GM19395 (cell line): ENCODE measurements around the gene GABBR2.

ENCODE experiments used
- ATAC-seq: cut with Tn5 transposase; IDR thresholded peaks from one replicate; pipeline ENCODE4 v1.9.1; 2021; ENCODE audit warnings: mild to moderate bottlenecking, moderate library complexity; ENCODE audit not compliant: unreplicated experiment

Gene GABBR2

DNA sequence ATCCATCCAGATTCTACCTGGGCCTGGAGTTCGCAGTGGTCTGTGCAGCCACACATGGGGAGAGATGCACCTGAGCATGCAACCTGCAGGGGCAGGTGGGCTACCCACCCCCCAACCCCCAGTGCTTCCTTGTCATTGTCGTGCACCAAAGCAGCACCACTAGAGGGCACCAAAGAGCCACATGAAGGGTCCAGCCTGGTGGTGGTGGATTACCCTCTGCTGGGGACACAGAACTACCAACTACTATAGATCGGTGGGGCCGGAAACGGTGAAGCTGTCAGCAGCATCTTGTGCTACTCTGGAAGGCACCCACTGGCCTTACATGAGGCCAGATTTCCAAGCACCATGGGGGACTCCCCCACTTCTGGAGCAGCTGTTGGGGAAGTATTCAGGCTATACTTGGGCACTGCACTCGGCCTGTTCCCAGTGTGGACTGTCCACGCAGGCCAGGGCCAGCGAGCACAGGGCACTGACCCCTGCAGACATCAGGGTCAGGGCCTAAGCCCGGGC lies 393.1 kb downstream of the GABBR2 start:
- peak; percentile 80 for ATAC-seq

DNA sequence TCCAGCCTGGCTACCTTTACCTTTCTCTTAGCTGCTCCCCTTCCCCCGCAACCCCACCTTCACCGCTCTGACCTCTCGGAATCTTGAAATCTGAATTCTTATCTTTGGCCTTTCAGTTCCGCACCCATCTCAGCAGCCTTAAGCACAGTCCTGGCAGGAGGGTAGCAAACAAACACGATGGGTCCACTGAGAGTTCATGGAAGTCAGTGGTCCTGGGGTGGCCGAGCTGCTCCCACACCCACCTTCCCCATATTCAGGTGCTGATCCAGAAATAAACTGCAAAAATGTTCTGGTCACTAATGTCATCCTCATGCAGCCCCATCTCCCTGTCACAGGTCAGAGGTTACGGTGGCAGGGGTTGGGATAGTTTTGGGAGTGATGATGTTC lies 393.7 kb downstream of the GABBR2 start:
- ATAC-seq: no peak

DNA sequence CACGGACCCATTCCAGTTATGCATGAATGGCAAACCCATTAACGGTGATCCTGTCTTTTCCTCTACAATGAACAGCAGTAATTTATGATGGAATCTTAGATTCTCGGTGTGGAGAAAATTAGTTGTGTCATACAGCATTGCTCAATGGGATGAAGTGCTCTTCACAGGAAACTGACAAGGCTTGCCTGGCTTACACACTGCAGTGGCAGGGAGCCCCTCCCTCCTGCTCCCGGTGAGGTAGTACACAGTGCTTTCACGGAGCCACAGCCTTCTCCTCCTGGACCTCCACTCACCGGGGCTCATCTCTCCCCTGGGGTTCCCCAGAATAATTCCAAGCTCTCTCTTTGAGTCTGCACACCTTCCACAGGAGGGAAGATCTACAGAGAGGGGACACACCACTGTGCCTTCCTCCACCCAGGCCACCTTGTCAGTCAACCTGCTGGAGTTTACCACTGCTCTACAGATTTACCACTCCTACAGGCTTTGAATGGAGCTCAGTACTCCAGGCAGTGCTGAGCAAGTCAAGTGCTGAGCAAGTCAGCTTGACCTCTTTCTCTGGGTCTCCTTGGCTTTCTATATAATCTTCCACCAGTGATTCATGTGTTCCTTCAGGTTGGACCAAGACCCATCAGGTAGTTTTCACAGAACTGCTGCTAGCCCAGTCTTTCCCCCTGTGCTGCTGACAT lies 394.2 kb downstream of the GABBR2 start:
- no peak for ATAC-seq

DNA sequence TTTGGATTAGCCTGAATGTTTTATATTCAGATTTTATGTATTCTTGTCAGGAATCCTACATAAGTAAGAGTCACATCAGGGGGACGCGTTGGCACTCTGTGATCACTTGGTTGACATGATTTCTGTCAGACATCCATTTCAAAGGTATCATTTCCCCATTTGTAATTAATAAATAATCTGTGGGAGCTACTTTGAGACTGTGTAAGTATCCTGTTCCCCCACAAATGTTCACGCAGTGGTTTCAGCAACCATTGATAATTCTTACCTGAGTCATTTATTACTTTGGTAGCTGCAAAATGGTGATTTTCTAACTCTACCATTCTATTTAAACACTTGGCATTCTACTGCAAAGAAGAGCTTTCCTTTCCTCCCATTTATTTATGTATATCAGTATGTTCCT lies 396.4 kb downstream of the GABBR2 start:
- ATAC-seq: peak; percentile 67

DNA sequence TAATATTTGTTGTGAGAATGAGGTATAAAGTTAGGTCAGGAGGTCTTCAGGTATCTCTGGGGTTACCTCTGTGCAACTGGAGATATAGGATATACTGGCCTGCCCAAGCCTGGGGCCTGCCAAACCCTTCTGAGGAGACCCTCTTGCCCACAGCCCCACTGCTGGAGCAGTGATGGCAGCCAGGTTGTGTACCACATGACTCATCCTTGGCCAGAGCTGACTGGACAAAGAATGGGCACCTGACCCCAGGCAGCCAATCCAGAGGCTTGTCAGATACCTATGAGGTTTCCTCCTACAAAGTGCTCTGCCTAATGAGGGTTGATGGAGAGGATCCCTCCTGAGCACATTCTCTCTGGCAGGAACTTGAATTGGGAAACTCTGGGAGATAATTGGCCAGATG lies 397.2 kb downstream of the GABBR2 start:
- no peak for ATAC-seq

DNA sequence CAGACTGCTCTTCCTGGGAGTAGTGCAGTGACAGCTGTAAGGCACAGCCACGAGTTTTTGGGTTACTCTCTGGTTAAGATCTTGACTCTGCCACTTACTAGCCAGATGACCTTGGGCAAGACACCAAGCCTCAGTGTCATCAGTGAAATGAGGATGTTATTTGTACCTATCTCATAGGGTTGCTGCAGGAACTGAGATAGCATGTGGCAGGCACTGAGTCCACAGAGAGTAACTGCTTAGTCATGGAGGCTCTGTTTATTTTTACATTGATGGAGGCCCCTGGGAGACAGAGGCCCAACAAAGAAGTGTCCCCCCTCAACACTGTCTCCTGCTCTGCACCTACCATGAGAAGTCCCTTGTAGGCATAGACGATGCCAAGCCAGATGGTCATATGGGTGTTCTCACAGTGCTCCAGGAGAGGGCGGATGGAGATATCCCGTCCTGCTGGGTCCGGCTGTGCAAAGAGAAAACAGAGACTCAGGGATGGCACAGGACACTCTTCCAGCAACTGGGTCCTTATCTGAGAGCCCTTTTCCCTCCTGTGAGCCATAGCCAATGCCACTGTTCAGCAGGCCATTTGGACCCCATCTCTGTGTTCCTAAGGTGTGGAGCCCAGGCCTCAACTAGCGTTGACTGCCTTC lies 397.9 kb downstream of the GABBR2 start:
- ATAC-seq: no peak

DNA sequence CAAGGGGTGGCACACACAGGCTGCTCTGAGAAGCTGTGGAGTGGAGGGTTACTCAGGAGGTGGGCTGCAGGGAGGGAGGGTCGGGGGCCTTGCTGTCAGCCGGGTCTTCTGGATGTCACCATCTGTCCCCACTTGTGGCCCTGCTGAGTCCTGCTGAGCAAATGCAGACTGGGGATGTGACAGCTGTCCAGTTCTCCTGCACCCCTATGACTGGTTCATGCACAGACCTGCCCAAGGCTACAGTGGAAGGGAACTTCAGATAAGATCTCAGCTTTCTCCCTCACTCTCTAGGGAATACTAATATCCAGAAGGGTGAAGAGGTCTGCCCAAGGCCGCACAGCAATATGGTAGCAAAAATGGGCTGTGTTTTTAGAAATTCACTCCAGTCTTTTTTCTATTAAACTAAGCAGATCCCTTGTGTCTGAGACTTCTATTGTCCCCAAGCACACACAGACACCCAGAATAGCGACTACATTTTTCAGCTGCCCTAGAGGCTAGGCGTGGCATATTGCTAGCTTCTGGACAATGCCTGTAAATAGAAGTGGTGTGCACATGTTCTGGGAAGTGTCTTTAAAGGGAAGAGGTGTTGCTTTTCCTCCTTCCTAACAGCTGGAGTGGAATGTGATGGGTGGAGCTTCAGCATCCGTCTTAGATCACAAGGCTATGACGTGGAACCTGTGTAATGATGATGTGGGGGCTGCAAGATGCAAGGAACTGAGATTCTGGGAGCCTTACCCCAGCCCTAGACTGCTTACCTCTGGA lies 402.2 kb downstream of the GABBR2 start:
- no peak for ATAC-seq

DNA sequence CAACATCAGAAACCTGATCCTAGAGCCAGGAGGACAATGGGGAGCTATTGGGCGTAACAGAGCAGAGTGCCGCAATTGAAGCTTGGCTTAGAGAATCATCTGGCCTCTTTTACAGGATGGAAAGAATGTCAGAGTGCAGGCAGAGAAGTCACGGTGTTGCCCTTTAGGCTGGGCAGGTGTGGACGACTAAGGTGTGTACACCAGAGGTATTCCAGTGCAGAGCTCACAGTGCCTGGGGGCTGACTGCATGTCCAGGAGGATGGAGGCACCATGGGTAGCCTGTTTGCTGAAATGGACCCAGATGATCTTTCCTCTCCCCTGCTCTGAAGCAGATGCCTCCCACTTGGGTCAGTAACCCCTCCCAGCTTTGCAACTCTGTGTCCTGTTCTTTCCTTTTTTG lies 404.4 kb downstream of the GABBR2 start:
- no peak for ATAC-seq

DNA sequence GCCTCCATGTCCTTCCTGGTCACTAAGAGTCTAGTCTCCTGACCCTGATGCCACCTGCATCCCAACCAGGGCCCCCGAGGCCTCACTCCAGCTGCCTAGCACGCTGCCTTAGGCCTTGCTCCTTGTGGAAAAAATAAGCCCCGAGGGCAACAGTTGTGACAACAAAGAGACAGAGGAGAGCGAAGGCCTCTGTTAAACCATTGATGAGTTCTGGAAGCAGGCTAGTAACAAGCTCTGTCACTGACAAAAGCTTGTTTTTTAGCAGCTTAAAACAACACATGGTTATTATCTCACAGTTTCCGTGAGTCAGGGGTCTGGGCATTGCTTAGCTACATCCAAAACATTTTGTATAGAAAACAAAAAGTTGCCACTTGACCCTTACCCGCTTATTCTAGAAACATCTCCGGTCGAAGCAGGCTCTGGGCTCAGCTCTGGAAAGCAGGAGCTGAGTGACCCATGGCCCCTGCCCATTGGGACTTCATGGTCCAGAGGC lies 405.1 kb downstream of the GABBR2 start:
- no peak for ATAC-seq

DNA sequence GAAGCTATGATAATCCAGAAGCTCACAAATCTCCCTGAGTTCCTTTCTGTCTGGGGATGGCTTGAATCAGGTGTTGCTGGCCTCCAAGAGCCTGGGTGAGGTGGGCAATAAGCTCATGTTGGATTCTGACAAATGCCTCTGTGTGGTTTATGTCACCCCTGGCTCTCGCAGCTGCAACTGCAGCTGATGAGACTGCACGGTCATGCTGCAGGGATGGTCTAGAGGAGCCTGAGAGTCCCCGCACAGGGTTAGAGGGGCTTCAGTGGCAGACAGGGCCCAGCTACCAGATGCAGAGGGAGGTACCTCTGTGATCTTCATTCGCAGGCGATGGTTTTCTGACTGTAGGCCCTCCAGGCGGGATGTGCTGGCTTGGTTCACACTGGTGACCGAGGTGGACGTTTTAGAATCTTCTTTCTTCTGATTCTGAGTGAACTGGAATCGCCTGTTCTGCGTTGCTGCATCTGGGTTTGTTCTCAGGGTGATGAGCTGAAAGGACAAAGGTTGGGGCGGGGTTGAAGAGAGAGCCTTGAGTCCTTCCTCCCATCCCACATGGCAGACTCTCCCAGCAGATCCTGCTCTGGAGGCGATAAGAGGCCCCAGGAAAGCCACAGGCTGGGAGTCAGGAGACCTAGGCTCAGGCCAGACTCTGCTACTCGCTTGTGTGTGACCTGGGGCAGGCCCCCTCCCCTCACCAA lies 405.6 kb downstream of the GABBR2 start:
- ATAC-seq: no peak

DNA sequence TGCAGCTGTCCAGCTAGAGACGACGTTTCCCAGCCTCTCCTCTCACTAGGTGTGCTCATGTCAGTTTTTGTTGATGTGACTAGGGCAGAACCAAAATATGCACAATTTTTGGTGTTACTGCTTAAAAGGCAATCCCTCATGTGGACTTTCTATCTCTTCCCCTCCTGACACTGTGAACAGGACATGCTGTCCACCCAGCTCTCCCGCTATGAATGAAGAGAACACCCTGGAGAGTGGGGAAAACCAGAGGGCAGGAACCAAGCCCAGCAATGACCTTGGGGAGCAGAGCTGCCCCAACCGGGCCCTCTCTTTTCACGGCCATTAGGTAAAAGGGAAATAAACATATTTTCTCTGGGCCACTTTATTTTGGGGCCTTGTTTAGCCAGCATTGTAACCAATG lies 406.6 kb downstream of the GABBR2 start:
- ATAC-seq: no peak

DNA sequence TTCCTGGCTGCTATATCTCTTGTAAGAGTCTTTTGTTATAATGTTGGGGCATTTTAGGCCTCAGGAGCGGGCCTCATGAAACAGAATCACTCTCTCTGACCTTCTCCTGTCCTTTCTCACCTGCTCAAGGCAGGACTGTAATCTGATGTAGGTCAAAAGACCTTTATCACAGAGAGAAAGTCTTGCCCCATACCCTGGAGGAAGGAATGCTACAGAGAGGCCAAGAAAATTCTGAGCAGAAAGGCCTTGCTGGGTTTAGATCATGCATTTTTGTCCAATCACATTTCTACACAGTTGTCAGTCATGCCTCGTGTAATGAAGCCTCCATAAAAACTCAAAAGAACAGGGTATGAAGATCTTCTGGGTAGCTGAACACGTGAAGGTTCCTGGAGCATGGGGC lies 408.1 kb downstream of the GABBR2 start:
- no peak for ATAC-seq

DNA sequence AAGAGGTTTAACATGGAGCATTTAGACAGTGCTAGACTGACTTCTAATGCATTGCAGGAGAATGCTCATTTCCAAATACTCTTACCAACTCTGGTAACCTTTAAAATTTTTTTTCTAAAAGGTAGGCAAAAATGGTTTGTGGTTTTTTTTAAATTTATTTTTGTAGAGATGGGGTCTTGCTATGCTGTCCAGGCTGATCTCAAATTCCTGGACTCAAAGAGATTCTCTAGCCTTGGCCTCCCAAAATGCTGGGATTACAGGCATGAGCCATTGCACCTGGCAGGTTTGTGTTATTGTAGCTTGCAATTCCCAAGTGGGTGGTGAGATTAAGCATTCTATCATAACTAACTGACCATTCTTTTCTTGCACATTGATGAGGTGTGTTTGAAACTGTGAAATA lies 410.3 kb downstream of the GABBR2 start:
- no peak for ATAC-seq

DNA sequence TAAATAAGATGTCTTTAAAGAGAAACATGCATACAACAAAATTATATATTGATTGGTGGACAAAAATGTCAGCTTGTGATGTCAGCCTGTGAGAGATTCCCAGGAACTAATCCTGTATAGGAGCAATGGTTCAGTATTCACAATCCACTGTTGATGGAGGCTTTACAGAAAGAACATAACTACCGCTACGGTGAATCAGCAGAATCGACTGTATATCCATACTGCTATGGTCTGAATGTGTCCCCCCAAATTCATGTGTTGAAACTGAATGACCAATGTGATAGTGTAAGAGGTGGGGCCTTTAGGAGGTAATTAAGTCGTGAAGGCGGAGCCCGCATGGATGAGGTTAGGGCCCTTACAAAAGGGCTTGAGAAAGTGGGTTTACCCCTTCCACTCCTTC lies 412.9 kb downstream of the GABBR2 start:
- no peak for ATAC-seq

DNA sequence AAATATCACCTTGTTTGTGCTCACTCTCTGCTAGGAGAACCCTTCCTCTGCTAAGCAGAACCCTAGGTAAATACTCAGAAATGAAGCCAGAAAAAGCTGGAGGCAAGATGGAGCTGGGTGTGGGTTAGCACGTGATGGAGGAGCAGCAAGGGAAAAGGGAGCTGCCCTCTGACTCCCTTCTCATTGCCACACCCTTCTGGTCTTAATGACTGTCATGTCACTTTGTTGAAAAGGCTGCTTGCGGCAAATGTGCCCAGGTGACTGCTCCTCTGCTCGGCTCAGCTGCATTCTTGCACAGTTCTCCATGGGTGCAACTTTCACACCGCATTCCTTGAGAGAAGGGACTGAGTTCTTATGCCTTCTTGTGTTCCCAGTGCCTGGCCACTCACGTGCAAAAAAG lies 416.9 kb downstream of the GABBR2 start:
- ATAC-seq: no peak

DNA sequence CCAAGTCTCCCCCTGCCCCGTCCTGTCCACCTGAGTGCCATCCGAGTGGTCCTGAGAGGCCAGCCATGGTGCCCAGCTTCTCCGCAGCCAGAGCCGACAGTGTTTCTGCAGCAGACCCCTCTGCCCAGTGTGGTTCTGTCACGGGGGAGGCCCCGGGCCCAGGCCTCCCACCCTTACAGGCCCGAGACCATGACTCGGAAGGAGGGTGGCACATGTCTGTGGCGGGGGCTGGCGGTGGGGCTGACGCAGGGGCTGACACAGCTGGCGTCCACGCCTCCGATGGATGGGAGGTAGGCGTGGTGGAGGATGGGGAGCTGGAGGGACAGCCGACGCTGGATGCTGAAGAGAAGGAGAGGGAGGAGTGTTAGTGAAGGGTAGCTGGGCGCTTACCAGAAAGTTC lies 418.3 kb downstream of the GABBR2 start:
- no peak for ATAC-seq

DNA sequence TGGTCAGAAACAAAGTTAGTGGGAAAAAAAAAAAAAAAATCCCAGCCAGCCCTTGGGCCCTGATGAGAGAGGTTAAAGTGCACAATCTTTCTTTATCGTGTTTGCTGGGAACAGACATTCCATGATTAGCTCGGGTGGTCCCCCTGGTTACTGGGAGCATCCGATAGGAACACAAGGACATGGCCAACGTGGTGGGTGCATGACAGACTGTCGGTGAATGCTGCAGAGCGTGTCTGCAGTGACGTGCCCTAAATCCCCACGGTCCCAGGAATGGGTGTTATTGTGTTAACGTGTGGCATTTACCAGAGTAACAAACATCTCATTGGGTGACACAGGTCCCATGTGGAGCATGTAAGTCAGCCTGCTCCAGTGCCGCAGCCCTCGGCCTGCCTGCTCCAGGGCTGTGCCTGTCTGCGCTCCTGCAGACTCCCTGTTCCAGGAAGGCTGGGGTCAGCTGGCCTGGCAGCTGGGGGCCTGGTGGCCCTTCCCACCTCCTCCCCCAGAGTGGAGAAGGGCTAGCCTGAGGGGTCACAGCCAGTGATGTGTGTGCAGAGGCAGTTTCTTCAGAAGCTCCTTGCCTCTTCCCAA lies 419.0 kb downstream of the GABBR2 start:
- ATAC-seq: no peak

DNA sequence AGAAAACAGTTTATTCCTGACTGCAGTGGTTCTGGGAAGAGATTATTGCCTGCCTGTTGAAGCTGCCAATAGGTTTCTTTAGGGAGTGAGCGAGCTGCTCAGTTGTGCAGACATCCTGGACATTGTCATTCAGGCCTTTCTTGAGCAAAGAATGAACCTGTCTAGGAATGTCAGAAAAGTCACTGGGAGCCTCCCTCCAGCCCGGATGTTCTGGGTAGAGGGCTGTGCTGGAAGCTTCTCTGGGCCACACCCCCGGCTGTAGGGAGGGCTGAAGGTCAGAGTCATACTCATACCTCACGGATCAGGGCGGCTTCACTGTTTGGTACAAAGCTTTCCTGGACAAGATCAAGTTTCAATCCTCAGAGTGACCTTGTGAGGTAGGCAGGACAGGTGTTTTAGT lies 419.9 kb downstream of the GABBR2 start:
- no peak for ATAC-seq

DNA sequence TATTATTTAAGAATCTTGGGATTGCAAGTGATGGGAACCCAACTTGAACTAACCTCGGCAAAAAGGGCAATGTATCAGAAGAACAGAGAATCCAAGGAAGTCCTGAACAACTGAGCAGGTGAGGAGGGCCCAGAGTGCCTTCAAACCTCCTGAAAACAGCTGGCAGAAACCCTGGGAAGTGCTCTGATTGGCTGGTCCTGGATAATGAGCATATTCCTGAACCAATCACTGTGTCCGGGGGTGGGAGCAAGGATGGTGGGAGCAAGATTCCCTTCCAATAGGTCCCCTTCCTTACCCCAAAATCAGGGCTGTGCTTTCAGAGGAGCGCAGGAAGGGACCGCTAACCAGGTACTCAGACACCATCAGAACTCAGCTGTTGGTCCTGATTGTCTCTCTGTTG lies 421.4 kb downstream of the GABBR2 start:
- no peak for ATAC-seq

DNA sequence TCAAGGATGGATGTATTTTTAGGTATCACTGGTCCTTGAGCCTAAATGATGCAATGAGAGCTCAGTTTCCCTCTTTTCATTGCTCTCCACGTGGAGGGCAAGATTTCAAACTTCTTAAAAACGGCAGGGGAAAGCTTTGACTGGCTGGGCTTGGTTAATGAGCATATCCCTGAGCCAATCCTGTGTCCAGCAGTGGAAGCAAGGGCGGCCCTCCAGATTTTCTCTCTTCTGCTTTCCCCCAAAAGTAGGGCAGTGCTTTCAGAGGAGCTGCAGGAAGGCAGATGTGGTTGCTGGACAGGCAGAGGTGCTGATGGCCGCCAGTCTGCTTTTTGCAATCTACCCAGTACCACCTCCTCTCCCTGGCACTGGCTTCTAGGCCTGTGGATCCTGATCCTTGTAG lies 423.3 kb downstream of the GABBR2 start:
- no peak for ATAC-seq

DNA sequence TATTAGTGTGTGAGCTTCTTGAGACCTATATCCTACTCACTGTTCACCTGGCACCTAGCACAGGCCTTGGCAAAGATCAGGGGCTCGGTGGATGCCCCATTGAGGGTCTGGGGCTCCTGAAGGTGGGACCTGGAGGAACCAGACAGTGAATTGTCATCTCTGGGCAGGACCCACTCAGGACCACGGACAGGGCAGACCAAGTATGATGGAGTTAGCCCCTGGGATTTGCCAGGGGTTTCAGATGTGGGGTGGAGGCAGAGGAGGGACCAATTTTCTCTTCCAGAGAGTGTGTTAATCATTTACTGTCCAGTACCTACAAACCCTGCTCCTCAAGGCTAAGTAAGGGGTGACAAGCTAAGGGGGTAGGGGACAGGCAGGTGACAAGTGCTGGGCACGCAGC lies 424.0 kb downstream of the GABBR2 start:
- no peak for ATAC-seq
